T-helper 9 cell (primary cell): ENCODE measurements around the gene PTPN18.
"Not testable (repeated sequence)": the region's sequence is repeated elsewhere in the genome, so short reads cannot be mapped to it uniquely, and the experiment has no call there.

ENCODE experiments used
- DNase-seq: peaks from one replicate; pipeline ENCODE4 v3.0.0-alpha.2; 2020
- total RNA-seq, 2 donors: gene quantifications; one replicate each; lab custom pipeline; 2026; lab: John Stamatoyannopoulos, UW

PTPN18 gene, protein sequence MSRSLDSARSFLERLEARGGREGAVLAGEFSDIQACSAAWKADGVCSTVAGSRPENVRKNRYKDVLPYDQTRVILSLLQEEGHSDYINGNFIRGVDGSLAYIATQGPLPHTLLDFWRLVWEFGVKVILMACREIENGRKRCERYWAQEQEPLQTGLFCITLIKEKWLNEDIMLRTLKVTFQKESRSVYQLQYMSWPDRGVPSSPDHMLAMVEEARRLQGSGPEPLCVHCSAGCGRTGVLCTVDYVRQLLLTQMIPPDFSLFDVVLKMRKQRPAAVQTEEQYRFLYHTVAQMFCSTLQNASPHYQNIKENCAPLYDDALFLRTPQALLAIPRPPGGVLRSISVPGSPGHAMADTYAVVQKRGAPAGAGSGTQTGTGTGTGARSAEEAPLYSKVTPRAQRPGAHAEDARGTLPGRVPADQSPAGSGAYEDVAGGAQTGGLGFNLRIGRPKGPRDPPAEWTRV
- 31.6 to 49.9 reads per million in 2 donors for total RNA-seq

DNA sequence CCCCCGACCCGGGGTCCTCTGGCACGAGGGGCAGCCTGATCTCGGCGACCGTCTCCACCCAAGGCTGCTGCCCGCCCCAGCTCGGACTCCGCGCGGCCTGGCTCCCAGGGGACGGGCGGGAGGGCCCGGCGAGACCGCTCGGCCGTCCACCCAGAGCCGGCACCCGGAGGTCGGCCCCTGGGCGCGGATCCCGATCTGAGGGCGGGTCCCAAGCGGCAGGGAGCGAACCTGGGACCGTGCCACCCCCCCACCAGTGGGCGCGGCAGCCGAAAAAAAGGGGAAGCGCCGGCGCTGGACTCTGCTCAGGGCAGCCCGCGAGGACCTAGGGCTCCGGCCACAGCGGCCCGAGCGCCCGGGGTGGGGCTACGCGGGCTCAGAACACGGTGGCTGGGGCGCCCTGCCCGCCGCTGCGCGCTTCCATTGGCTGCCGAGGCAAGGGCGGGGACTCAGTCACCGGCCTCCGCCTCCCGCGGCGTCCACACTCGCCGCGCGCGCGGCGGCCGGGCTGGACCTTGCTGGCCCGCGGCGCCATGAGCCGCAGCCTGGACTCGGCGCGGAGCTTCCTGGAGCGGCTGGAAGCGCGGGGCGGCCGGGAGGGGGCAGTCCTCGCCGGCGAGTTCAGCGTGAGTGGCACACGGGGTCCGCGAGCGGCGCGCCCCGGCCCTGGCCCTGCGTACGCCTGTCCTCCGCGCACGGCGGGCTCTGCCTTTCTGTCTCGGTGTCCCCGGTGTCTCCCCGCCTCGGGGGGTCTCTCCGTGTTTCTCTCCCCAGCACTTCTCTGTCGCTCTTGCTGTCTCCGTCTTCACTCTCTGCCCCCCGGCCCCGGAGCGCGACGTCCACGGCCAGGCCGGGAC is at the start of gene PTPN18:
Gene PTPN18 (plus strand): TSS at position 479 of the 854 bp plus-strand sequence. CDS start 52 bp downstream, at position 531.
- peak; percentile 48 for DNase-seq

DNA sequence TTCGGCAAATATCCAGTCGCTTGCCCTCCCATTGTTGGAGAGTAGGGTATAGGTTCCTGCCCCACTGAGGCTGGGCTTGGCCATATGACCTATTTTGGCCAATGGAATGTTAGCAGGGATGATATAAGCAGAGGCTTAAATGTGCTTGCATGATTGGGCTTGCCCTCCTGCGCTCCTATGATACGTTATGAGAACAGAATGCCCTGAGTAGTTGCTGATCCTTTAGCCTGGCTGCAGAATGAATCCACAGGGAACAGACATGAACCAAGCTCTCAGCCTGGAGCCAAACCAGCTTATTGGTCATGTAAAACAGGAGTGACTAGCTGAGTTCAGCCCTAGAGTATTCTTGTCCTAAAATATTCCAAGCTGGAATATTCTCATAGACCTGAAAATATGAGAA is 48.0 kb upstream of the PTPN18 start:
- no peak for DNase-seq

DNA sequence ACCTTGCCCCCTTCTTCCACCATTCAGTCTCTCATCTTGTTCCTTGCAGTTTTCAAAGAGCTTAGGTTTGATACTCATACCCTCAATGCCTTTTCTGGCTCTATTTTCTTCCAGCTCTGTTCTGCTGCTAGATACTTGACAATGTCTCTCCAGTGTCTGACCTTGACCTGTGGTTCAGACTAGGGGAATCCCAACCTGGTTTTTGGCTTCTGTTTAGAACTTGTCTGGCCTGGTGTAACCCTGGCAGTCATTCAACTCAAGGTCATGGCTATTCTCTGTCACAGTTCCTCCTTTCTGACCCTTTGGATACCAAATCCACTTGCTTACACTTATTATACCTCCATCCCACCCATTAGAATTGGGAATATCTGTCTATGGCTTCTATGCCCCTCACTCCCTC is 45.0 kb upstream of the PTPN18 start:
- DNase-seq, result no peak

DNA sequence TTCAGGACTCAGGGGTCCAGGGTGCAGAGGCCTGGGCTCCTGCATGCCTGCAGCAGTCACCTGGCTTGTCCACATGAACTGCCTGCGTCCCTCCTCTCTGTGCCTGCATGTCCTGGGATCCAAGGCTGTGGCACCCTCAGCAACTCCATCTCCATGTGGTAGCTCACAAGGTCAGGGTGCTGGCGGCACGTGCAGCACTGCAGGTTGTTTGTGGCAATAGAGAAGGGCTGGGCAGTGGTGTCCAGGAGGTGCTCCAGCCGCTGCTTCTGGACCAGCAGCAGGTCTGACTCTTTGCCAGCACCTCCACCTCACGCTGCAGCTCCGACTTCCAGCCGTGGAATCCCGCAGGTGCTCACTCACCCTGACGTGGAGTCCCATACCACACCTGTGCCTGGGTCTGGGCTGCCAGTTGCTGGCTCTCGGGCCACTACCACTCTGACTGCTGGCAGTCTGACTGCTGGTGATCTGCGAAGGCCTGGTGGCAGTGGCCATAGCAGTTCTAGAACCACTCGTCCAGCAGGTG is 42.0 kb upstream of the PTPN18 start:
- no peak for DNase-seq

DNA sequence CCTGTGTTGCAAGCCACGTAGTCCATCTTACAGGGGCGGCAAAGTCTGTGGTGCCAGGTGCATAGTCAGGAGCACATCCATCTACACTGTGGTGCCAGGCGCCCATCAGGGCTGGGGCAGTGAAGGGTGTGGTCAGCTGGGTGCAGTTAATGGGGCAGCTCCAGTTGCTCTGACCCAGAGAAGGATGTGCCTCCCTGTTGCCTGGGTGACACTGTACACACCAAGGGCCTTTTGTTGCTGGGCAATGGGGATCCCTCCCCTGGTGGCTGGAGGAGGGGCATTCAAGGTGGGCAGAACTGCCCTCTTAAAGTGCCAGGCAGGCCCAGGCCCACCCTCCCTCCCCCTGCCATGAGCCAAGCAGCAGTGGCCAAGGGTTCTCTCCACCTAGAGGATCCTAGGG is 41.5 kb upstream of the PTPN18 start:
- no peak for DNase-seq

DNA sequence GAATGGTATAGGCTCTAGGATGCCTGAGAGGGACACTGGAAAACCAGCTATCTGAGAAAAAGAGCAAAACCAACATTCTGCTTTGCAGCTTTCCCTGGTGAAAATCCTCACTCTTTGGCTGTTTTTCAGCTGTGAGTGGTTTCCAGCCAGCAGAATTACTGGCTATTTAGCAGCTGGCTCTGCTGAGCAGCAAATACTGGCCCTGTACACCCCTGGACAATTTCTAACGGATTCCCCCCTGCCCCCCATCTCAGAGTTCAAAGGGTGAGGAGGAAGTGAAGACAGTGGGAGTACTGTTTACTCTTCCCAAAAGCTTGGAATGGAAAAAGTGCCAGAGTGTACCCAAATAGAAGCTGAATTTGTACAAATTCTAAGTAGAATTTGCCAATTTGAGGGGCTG is 39.3 kb upstream of the PTPN18 start:
- no peak for DNase-seq

DNA sequence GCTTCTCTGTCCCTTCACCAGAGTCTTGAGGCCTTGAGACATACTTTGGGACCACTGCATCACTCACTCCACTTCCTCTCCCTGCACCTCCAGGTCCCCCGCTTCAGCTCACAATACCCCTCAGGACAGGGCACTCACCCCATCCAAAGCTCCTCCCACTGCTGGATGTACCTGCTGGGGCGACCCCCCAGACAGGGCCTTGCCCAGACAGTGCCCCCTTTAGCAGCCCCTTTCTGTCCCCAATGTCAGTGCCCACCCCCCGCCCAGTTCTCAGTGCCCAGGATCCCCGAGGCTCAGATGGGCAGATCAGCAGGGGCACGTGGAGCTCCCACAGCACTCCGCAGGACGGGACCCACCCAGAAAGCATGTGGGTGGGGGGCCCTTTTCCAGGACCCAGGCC is 37.0 kb upstream of the PTPN18 start:
- DNase-seq, result no peak

DNA sequence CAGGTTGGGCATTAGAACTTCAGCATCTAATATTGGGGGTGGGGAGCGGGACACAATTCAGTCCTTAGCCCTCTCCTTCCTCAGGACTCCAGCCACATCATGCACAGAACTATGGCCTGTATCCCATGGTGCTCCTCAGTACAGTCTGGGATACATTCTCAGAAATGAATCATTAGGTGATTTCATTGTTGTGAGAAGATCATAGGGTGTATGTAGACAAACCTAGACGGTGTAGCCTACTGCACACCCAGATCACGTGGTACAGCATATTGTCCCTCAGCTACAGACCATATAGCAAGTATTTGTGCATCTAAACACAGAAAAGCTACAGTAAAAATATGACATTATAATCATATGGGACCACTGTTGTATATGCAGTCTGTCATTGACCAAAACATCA is 36.3 kb upstream of the PTPN18 start:
- DNase-seq, result no peak

DNA sequence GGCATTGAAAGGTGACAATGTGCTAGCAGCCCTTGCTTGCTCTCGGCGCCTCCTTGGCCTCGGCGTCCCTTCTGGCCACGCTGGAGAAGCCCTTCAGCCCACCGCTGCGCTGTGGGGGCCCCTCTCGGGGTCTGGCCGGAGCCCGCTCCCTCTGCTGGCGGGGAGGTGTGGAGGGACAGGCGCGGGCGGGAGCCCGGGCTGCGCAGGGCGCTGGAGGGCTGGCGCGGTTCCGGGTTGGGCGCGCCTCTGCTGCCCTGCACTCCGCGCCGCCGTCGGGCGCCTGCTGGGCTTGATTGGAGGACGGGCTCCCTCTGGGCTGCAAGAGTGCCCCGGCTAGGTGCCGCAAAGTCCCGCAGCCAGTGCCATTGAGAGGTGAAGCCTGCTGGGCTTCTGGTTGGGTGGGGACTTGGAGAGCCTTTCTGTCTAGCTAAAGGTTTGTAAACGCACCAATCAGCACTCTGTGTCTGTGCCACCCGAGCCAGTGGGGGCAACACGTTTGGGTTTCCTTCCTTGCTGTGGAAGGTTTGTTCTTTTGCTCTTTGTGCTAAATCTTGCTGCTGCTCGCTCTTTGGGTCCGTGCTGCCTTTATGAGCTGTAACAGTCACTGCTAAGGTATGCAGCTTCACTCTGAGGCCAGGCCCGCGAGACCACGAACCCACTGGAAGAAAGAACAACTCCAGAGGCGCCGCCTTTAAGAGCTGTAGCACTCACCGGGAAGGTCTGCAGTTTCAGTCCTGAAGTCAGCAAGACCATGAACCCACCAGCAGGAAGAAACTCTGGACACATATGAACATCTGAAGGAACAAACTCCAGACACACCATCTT is 27.9 kb upstream of the PTPN18 start:
- DNase-seq, result no peak

DNA sequence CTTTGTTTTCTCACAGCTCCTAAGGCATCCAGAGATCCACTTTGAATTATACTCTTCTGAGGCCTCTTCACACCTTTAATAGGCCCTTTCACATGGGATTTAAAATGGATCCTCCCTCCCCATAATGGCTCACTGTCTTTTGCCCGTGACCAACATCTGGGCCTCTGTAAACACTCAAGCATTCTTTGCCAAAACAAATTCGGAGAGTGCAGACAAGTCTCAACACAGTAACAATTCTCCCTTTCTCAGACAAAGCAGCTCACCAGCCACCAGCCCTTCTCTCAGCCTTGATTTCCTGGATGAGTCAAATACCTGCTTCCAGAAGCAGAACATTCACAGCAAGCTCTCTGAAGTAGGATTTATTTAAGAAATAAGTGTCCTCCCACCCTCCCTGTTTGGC is 27.1 kb upstream of the PTPN18 start:
- no peak for DNase-seq

DNA sequence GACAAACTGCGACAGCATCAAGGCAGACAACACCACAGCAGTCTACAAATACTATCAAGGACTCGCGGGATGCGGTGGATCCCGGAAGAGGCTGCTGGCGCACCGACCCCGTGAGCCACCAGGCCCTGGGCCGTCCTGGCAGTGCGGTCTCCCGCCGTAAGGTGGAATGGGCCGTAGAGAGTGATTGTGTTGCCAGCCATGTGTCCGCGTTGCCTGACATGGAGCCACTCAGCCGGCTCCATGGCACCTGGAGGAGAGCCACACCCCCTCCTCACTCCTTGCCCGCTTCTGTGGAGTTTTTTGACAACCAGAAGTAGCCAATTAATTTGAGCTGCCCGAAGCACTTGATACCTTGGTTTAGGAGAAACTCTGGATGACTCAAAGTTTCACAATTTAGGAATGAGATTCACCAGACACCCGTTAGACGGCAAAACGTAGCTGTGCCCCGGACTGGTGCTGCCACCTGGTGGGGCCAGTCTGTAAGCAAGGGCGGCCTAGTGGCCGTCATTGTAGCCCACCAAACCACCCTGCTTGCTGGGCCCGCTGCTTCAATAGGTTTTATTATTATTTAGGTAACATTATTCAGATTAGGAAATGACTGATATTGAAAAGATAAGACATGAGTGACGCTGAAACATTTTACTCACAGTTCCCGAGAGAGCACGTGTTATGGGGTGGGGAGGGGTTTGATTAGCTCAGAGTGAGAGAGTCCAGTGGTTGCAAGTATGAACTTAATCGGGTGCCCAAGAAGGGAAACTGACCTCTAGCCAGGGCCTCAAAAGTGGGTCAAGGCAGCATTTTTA is 23.4 kb upstream of the PTPN18 start:
- DNase-seq, result peak; percentile 60

DNA sequence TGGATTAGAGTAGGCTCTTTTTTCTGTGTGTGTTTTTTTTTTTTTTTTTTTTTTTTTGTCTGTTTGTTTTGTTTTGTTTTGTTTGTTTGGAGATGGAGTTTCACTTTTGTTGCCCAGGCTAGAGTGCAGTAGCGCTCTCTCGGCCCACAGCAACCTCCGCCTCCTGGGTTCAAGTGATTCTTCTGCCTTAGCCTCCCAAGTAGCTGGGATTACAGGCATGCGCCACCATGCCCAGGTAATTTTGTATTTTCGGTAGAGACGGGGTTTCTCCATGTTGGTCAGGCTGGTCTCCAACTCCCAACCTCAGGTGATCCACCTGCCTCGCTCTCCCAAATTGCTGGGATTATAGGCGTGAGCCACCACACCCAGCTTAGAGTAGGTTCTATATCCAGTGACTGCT is 22.6 kb upstream of the PTPN18 start:
- DNase-seq, result not testable (repeated sequence)

DNA sequence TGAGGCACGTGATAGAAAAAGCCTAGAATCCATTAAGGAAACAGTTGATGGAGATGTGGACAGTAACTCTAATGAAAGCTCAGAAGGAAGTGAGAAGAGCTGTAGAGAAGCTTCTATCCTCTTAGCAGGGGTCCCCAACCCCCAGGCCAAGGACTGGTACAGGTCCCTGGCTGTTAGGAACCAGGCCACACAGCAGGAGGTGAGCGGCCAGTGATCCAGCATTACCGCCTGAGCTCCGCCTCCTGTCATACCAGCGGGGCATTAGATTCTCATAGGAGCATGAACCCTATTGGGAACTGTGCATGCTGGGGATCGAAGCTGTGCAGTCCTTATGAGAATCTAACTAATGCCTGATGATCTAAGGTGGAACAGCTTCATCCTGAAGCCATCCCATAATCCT is 21.8 kb upstream of the PTPN18 start:
- DNase-seq, result no peak

DNA sequence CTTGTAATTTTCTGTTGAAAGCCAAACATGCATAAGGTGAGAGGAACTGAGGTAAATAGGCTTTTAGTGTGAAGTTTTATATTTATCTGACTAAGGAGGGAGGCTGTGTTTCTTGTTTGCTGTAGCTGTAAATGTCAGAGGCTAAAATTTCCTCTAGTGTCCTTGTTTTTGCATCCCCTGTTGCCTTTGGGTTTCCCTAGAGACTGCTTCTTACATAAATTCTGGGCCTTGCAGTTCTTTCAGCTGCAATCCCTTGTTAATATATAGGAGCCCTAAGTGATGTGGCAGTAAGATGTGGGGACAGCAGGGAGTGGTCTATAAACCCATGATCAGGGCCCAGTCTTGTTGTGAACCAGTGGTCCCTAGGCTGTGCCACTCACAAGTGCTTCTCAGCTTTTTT is 20.6 kb upstream of the PTPN18 start:
- DNase-seq, result no peak

DNA sequence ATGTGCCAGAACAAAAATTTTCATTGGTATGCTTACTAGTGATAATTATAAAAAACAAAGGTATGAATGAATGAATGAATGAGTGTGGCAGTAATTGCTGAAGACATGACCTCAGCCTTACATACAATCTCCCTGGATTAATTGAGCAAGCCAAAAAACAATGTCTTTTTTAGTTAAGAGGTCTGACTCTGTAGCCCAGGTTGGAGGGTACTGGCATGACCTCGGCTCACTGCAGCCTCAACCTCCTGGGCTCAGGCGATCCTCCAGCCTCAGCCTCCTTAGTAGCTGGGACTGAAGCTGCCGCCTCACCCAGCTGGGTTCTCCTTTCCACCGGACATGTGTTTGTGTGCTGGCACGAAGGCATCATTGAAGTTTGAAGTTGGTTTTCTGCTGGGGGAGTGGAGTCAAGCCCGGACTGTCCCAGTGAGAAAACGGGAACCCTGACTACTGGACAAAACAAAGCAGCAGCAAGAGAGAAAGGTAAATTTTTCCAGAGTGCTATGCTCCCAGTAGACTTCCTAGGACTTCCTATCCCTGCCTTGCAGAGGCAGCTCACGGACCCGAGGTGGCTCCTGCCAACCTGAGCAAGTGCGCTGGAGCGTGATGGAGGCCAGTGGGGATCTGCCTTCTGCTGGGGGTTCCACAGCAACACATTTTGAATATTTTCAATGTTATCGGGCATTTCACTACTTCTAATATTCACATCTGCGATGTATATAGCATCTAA is 19.5 kb upstream of the PTPN18 start:
- DNase-seq, result no peak

DNA sequence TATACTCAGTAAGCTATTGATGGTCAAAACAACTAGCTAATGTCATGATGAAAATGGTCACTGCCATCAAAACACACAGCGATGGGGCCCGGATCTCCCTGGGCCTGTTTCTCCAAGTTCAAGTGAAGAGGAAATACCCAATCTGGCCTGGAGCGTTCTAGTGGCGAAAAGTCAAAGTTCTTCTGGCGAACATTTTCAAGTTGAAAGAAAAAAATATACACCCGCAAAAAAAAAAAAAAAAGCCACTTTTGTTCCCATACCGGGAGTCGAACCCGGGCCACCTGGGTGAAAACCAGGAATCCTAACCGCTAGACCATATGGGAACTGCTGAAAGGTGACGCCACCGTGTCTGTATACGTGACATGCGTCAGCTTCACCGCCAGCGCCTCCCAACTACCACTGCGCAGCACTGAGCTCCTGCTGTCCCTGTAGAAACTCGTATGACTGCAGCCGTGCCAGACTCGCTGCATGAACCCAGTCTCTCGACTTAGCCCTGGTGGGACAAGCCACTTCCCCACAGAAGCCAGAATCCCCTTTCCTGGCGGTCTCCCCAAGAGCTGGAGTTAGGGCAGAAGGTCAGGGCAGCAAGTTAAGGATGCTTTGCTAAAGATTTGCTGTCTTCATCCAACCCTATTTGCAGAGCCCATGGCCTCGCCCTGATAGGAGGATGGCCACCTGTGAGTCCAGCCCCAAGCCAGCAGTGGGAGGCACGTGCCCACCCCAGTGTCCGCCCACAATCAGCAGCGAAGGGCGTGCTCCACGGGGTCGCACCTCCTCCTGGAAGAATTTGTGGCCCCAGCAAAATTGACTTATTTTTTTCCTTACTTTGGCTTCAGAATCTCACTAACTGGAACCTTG is 18.8 kb upstream of the PTPN18 start:
- peak; percentile 52 for DNase-seq

DNA sequence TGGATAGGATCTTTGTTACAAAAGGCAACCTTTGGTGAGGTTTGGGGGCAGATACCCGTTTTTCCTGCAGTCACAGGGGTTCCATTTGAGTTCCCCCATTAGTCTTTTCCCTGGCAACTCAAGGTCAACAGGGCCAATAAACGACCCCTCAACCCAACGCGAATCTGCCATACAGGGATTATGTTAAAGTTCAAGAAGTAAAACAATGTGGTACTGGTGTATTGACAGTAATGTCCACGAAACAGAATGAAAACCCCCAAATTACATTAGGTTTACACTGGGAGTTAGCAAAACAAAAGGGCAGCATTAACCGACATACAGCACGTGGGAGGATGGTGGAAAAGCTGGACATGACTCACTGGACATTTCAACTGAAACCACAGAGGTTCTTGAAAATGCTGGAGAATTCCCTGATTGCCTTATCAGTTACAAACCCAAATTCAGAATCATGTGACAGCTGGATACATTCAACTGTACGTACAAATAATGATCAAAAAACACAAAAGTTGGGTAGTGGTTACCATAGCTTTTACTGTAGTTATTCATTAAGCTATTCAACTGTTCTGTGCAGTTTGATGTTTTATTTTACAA is 18.0 kb upstream of the PTPN18 start:
- DNase-seq, result no peak

DNA sequence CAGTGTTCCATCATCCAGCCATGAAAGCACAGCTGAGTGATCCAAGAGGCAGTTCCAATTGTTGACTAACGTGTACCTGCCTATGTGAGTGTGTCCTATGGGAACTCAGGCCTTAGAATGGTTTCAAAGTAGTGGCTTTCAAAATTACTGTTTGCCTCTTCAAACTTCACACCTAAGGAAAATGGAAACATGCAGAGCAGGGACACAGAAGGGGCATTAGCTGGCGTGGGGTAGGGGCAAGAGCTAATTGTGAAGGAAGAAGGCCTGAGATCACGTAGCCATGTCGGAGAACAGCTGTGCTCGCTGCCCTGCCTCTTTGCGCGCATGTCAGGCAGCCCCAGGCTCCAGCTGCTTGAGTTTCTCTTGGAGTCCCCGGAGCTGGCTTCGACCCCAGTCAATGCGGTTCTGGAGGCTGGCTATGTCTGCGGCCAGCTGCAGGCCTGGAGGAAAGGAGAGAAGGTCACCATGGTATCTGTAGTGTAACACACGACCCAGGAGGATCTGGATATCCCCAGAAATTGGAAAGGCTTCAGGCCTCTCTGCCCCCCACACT is 17.0 kb upstream of the PTPN18 start:
- no peak for DNase-seq
